Heart left ventricle (tissue), 16 donors: ENCODE results near the gene IGSF22. TPM values are rescaled to one million over a fixed set of nuclear protein-coding genes. Genes with fewer than 3 reads are reported as not detected.
"Not testable (repeated sequence)": the region's sequence is repeated elsewhere in the genome, so short reads cannot be mapped to it uniquely, and the experiment has no call there.

ENCODE experiments used
- ATAC-seq, 4 donors: fragments of 200-7000 bp; cut with Tn5 transposase; one replicate each; pipeline ENCODE4 v1.9.1; 2020 to 2022; ENCODE audit warnings: moderate library complexity in 4 of 4, mild to moderate bottlenecking in 3 of 4, moderate number of reproducible peaks in 1 of 4
- DNase-seq, 5 donors: peaks; one replicate each; pipeline ENCODE4 v3.0.0-alpha.2; 2020
- H3K27ac ChIP-seq, 12 donors: fragments of 200-600 bp; sonication (generic) in 4 of 12; one replicate each; pipeline versions ENCODE4 v1.5.0 to v1.8.0; 2016 to 2022; ENCODE audit warnings: mild to moderate bottlenecking in 2 of 12
- H3K27me3 ChIP-seq, 9 donors: fragments of 200-600 bp; sonication (generic) in 2 of 9; one replicate each; pipeline versions ENCODE4 v1.5.1 to v1.8.0; 2016 to 2022; ENCODE audit warnings: mild to moderate bottlenecking in 3 of 9
- H3K36me3 ChIP-seq, 9 donors: fragments of 200-600 bp; sonication (generic) in 2 of 9; one replicate each; pipeline versions ENCODE4 v1.5.0 to v1.8.0; 2018 to 2022; ENCODE audit warnings: mild to moderate bottlenecking in 2 of 9
- H3K4me1 ChIP-seq, 12 donors: fragments of 200-600 bp; sonication (generic) in 4 of 12; one replicate each; pipeline versions ENCODE4 v1.5.0 to v1.8.0; 2016 to 2022; ENCODE audit warnings: mild to moderate bottlenecking in 3 of 12
- H3K4me3 ChIP-seq, 12 donors: fragments of 200-600 bp; sonication (generic) in 4 of 12; one replicate each; pipeline versions ENCODE4 v1.5.0 to v1.8.0; 2017 to 2022; ENCODE audit warnings: mild to moderate bottlenecking in 9 of 12, moderate library complexity in 4 of 12
- H3K9me3 ChIP-seq, 12 donors: fragments of 200-600 bp; sonication (generic) in 4 of 12; one replicate each; pipeline versions ENCODE4 v1.5.0 to v1.8.0; 2016 to 2022; ENCODE audit warnings: mild to moderate bottlenecking in 1 of 12
- CTCF ChIP-seq, 12 donors: fragments of 200-600 bp; sonication (generic) in 4 of 12; IDR thresholded peaks; one replicate each; pipeline versions ENCODE4 v1.5.0 to v1.8.0; 2018 to 2022; ENCODE audit warnings: antibody characterized with exemption in 12 of 12, mild to moderate bottlenecking in 5 of 12
- POLR2A ChIP-seq, 2 donors: fragments of 450-650 bp; IDR thresholded peaks; one replicate each; pipeline ENCODE4 v1.6.1; 2017; ENCODE audit warnings: antibody characterized with exemption in 2 of 2, mild to moderate bottlenecking in 2 of 2, moderate library complexity in 2 of 2
- WGBS, 4 donors: extraction: QIAGEN DNeasy Blood & Tissue Kit in 2 of 4; methylation state at CpG; one replicate each; pipeline versions ENCODE4 v1.1.5 to v1.1.7; 2013 to 2018; 5-methylcytosine and 5-hydroxymethylcytosine counted together
- intact Hi-C, 10 donors: fragments of 100-400 bp; cut with DNase I; formaldehyde crosslinking; loops; one replicate each; pipeline versions ENCODE4 v1.11.1 to v1.14.2; 2022
- polyA plus RNA-seq, 2 donors: library from polyadenylated mRNA; stranded (reverse); fragments of 200-250 nt; gene quantifications; one replicate each; pipeline ENCODE4 v1.2.3, GENCODE V29; 2013
- total RNA-seq, 9 donors: library from RNA; depleted of rRNA in 2 of 9; stranded (reverse); fragments of >200 nt in 2 of 9; fragmentation: NEBNext Ultra II Directional in 3 of 9; extraction: Animal tissue kit (Norgen Biotek cat#: 25700) in 3 of 9; gene quantifications; one replicate each; pipeline versions ENCODE4 v1.1.0 to v1.2.4, GENCODE V29; 2016 to 2023
- donor health status: ischemic (EF 13 %, LVEDD 7.1; RV severe dilation, severe dysfunction).
- donor health status: healthy with polysubstance abuse.
- donor health status: DM: no; HTN: yes; CAD: no.
- donor health status: DM: no; HTN: no; CAD: no.
- donor health status: ischemic (EF 25% LVEDD 6.9; RV normal size, moderate dysfunction).
- donor health status: ischemic (EF 25% LVEDD 5.7; RV mildly dilated, moderate dysfunction).
- donor health status: healthy.
- donor health status: DM: yes; HTN: yes; CAD: no.
- donor health status: ischemic (EF 35%, LVEDD 5.7; RV mildly dilated, moderate dysfunction).
- donor health status: nonischemic (EF 11% LVEDD 7.7; RV severe dilation, severe dysfunction).
- donor health status: DM: yes; HTN: yes; CAD: no.
- donor health status: PGD.
- donor health status: ischemic (EF 29% LVEDD 5.4; RV normal size, mild dysfunction).
- donor health status: nonischemic (EF 23%, LVEDD 6.1; RV moderate dilation, normal function).

IGSF22 gene
- total and polyA plus RNA-seq, 11 donors, result 0.24 to 1.2 (median 0.77) TPM

GRCh38 chr11:18671246-18671645 is 54.7 kb downstream of the IGSF22 start:
- peaks cover 0 to 22% (median 0%) of the 10 kb centered on the region in 12 donors for H3K4me1 ChIP-seq
- no peaks in the 10 kb centered on the region for H3K9me3 ChIP-seq
- H3K36me3 ChIP-seq, result no peaks in the 10 kb centered on the region
- no peak for TF ChIP-seq CTCF (IDR thresholded peaks at IDR 0.05)
- no peak for TF ChIP-seq POLR2A (IDR thresholded peaks at IDR 0.05)
- no peaks in the 10 kb centered on the region for H3K27me3 ChIP-seq
- intact Hi-C loops, result no loop called here
- WGBS, 4 donors, result 80 to 89% (median 83%) methylated on average over 2 of the region's 2 CpGs
- ATAC-seq (no peak), DNase-seq (no peak)
- H3K27ac ChIP-seq, result no peak overlapping the region
- H3K4me3 ChIP-seq, result no peak overlapping the region

GRCh38 chr11:18669711-18670110 is 56.3 kb downstream of the IGSF22 start:
- ATAC-seq, result no peak
- H3K9me3 ChIP-seq, result no peaks in the 10 kb centered on the region
- H3K4me1 ChIP-seq, result peaks cover 0 to 22% (median 0%) of the 10 kb centered on the region in 12 donors
- no peaks in the 10 kb centered on the region for H3K36me3 ChIP-seq
- DNase-seq, result no peak
- intact Hi-C loops, result no loop called here
- no peak overlapping the region for H3K27ac ChIP-seq
- H3K27me3 ChIP-seq, result no peaks in the 10 kb centered on the region
- 77 to 80% (median 78%) methylated on average over 4 of the region's 4 CpGs for whole genome bisulfite sequencing, 4 donors
- TF ChIP-seq POLR2A (IDR thresholded peaks at IDR 0.05) (no peak), CTCF (IDR thresholded peaks at IDR 0.05) (no peak)
- no peak overlapping the region for H3K4me3 ChIP-seq

- intact Hi-C loops, result no loop called here
- H3K4me3 ChIP-seq, result no peak overlapping the region
- no peak overlapping the region for H3K27ac ChIP-seq
- no peaks in the 10 kb centered on the region for H3K9me3 ChIP-seq
- no peaks in the 10 kb centered on the region for H3K27me3 ChIP-seq
- no peaks in the 10 kb centered on the region for H3K36me3 ChIP-seq
- TF ChIP-seq POLR2A (IDR thresholded peaks at IDR 0.05), result no peak
- no peak for TF ChIP-seq CTCF (IDR thresholded peaks at IDR 0.05)
- DNase-seq, result no peak
- H3K4me1 ChIP-seq, result peaks cover 0 to 22% (median 0%) of the 10 kb centered on the region in 12 donors
- 33 to 41% (median 40%) methylated on average over 2 of the region's 2 CpGs for WGBS, 4 donors
- no peak for ATAC-seq
These were observed 56.8 kb downstream of the IGSF22 start for GRCh38 chr11:18669219-18669596.

GRCh38 chr11:18668131-18668530 is 57.9 kb downstream of the IGSF22 start:
- intact Hi-C loops, result no loop called here
- Histone ChIP-seq H3K9me3 (no peaks in the 10 kb centered on the region), H3K4me3 (no peak overlapping the region), H3K36me3 (no peaks in the 10 kb centered on the region), H3K4me1 (peaks cover 0 to 22% (median 0%) of the 10 kb centered on the region in 12 donors), H3K27me3 (no peaks in the 10 kb centered on the region), H3K27ac (no peak overlapping the region)
- 91 to 93% (median 92%) methylated on average over 4 of the region's 4 CpGs for WGBS, 4 donors
- no peak for TF ChIP-seq CTCF (IDR thresholded peaks at IDR 0.05)
- no peak for TF ChIP-seq POLR2A (IDR thresholded peaks at IDR 0.05)
- no peak for DNase-seq
- ATAC-seq, result no peak

GRCh38 chr11:18665353-18665872 is 60.6 kb downstream of the IGSF22 start:
- ATAC-seq, DNase-seq, intact Hi-C loops, H3K27me3 ChIP-seq, H3K27ac ChIP-seq, H3K36me3 ChIP-seq, H3K9me3 ChIP-seq, H3K4me3 ChIP-seq: not testable (repeated sequence)
- H3K4me1 ChIP-seq, result peaks cover 0 to 17% (median 0%) of the 10 kb centered on the region in 12 donors
- 56 to 85% (median 82%) methylated on average over 10 of the region's 10 CpGs for WGBS, 4 donors
